GM13976 (cell line): Measurements from ENCODE around the gene CERS6.

ENCODE experiments used
- DNase-seq: peaks from one replicate; pipeline ENCODE4 v3.0.0; 2012; ENCODE audit warnings: low spot score
- CTCF ChIP-seq: IDR thresholded peaks from 2 replicates; pipeline ENCODE4 v1.5.1; 2012; ENCODE audit warnings: borderline replicate concordance, mild to moderate bottlenecking; ENCODE audit not compliant: insufficient read depth; ENCODE audit errors: extremely low read depth, missing control alignments, control extremely low read depth
- in situ Hi-C: fragments of 300-500 bp; cut with MboI; formaldehyde crosslinking; loops from one replicate; pipeline ENCODE4 v1.12.0; 2022; ENCODE audit warnings: low sequenced_read_pairs, mixed read lengths, inconsistent platforms; ENCODE audit not compliant: unreplicated experiment

The CERS6 gene

GRCh38 chr2:168666339-168666738 is 210.3 kb downstream of the CERS6 start:
- DNase-seq: no peak
- in situ Hi-C loops: no loop called here
- no peak for TF ChIP-seq CTCF

GRCh38 chr2:168667156-168667555 is 211.1 kb downstream of the CERS6 start:
- no peak for TF ChIP-seq CTCF
- DNase-seq: no peak
- in situ Hi-C loops: no loop called here

DNA sequence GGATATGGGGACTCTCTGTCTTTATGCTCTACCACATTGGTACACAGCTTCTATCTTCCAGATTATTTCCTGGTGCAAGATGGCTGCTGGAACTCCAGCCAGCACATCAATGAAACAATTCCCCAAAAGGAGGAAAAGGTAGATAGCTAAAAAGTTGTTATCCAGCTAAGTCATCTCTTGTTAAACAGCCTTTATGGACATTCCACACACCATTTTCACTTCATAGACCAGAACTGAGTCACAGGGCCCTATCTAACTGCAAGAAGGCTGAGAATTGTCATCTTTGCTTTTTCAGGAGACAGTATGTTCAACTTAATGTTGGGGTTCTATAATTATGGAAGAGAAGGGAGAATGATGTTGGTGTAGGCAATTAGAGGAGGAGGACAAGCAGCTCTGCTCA is 213.1 kb downstream of the CERS6 start:
- DNase-seq: no peak
- in situ Hi-C loops: no loop called here
- no peak for TF ChIP-seq CTCF

DNA sequence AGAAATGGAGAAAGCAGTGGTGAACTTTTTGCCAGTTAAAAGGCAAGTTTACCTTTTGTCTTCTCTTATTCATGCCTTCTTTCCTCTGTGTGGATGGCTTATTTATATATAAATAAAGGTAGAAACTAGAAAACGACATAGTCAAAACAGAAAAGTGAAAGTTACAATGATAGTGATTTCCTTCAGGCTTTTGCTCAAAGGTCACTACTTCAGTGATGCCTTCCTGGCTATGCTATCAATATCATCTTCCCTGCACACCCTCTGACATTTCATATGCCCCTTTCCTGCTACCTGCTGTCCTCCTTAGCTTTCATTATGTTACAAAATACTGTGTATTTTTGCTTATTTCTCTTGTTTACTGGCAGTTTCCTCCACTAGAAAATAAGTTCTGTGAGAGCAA is 214.4 kb downstream of the CERS6 start:
- in situ Hi-C loops: no loop called here
- DNase-seq: no peak
- no peak for TF ChIP-seq CTCF

DNA sequence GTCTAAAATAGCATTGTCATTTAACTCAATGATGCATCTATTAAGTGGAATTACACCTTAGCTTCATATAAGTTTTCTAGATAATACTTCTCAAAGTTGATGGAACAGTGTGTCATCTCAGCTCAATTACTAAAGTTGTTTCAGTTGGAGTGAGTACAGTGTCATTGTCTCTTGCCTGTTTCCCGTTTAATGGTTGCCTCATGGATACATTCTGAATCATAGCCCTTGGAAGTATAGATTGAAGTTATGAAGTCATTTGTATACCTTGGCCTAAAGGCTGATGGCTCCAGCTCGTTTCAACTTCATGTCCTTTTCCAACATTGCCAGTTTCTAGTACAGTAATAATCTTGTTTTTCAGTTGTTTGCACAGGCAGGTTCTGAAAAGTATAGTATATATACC is 215.9 kb downstream of the CERS6 start:
- TF ChIP-seq CTCF: no peak
- no peak for DNase-seq
- in situ Hi-C loops: no loop called here

DNA sequence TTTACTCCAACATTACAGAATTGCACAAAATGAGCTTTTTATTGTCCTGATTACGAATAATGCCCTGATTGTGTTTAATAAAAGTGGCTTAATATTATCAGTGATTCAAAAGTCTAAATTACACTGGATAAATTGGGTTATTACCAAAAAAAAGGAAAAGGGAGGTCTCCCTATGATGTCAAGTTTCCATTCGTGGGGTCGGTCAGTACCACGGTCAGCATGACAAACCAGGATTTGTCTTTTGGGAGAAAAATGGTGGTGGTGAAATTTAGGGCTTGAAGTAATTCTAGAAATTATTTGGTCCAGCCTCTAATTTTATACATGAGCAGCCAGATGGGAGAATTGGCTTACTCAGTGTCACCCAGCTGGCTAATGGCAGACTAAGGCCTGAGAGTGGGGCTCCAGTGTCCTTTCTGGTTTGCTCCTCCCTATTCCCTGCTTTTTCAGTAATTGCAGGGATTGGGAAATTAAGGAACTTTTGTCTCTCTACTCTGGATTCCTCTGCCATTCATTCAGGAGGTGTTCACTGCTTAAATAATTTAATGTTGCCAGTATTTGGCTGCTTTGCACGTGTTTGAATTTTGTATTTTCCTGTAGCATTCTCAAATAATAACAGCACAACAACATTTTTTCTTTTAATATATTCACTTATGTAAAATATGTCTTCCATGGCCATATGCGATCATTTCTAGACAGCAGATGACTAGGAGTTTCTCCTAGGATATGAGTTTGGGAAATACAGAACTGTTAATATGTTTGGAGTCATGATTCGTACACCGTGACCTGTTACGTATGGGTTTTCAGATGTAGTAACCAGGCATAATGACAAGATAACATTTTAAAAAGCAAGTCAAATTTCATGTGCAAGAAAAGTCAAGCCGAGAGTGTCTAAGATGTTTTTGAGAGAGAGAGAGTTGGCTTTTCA is 217.5 kb downstream of the CERS6 start:
- TF ChIP-seq CTCF: no peak
- in situ Hi-C loops: no loop called here
- DNase-seq: no peak
